Caco-2 (cell line): Measurements from ENCODE around the gene RUNDC3A. TPM values are rescaled to one million over a fixed set of nuclear protein-coding genes. Genes with fewer than 3 reads are reported as not detected.

ENCODE experiments used
- BruUV-seq: library from RNA; stranded (reverse); fragments of 400-500 nt; replicated peaks from 2 replicates; lab custom pipeline; 2021; lab: Mats Ljungman, UMichigan
- CTCF ChIA-PET: fragments of 300-600 bp; sonication (Branson Sonifier 250); formaldehyde crosslinking; loops from one replicate; lab custom pipeline; 2022; ENCODE audit warnings: antibody characterized with exemption; lab: Charles Lee
- POLR2A ChIA-PET: fragments of 300-600 bp; sonication (Branson Sonifier 250); formaldehyde crosslinking; loops from one replicate; lab custom pipeline; 2022; ENCODE audit warnings: antibody characterized with exemption; lab: Charles Lee
- DNase-seq, 2 experiments: peaks; one replicate each; pipeline versions ENCODE4 v3.0.0 to v3.0.0-alpha.2; 2020 to 2022
- H3K27me3 ChIP-seq: replicated peaks from 2 replicates; pipeline ENCODE4 v1.6.0; 2011; ENCODE audit warnings: low read length; ENCODE audit not compliant: control insufficient read depth, insufficient read depth
- H3K36me3 ChIP-seq: 2 replicates; pipeline ENCODE4 v1.5.1; 2011; ENCODE audit warnings: low read length; ENCODE audit not compliant: control insufficient read depth, insufficient read depth
- H3K4me1 ChIP-seq: fragments of 250-450 bp; sonication (Bioruptor Pico); 2 replicates; pipeline ENCODE4 v1.5.1; 2020; ENCODE audit warnings: mild to moderate bottlenecking
- H3K4me3 ChIP-seq: 2 replicates; pipeline ENCODE4 v1.5.1; 2011; ENCODE audit warnings: low read depth, mild to moderate bottlenecking, control low read depth, low read length
- H3K9me3 ChIP-seq: fragments of 250-450 bp; sonication (Bioruptor Pico); 2 replicates; pipeline ENCODE4 v1.5.1; 2020; ENCODE audit warnings: mild to moderate bottlenecking, moderate library complexity
- H3K27ac Mint-ChIP-seq: one replicate; pipeline ENCODE4 v1.8.0; 2022; ENCODE audit warnings: mixed read lengths; ENCODE audit not compliant: unreplicated experiment
- H3K27me3 Mint-ChIP-seq: one replicate; pipeline ENCODE4 v1.8.0; 2022; ENCODE audit warnings: mixed read lengths; ENCODE audit not compliant: insufficient read depth, unreplicated experiment
- H3K36me3 Mint-ChIP-seq: one replicate; pipeline ENCODE4 v1.8.0; 2022; ENCODE audit warnings: mild to moderate bottlenecking, mixed read lengths; ENCODE audit not compliant: insufficient read depth, unreplicated experiment
- H3K4me1 Mint-ChIP-seq: one replicate; pipeline ENCODE4 v1.8.0; 2022; ENCODE audit warnings: low read depth, mixed read lengths; ENCODE audit not compliant: unreplicated experiment
- H3K4me3 Mint-ChIP-seq: one replicate; pipeline ENCODE4 v1.8.0; 2022; ENCODE audit warnings: mild to moderate bottlenecking, moderate library complexity, mixed read lengths; ENCODE audit not compliant: unreplicated experiment
- H3K9me3 Mint-ChIP-seq: one replicate; pipeline ENCODE4 v1.8.0; 2022; ENCODE audit warnings: mixed read lengths; ENCODE audit not compliant: unreplicated experiment
- intact Hi-C: fragments of 100-400 bp; cut with micrococcal nuclease; formaldehyde crosslinking; loops from one replicate; pipeline ENCODE4 v1.10.0; 2022; ENCODE audit not compliant: unreplicated experiment
- total RNA-seq: library from RNA; stranded (reverse); gene quantifications from 2 replicates; pipeline ENCODE4 v1.2.3, GENCODE V29; 2022
- TF ChIP-seq, protein P1 (sequence below), 2 experiments: fragments of 200-600 bp in 1 of 2; IDR thresholded peaks; 1 replicate in 1 of 2; 2 replicates in 1 of 2; pipeline versions ENCODE4 v1.5.1 to v1.8.0; 2011 to 2022; ENCODE audit warnings: antibody characterized with exemption in 1 of 2, control low read depth in 1 of 2, inconsistent platforms in 1 of 2, low read depth in 1 of 2, low read length in 1 of 2, mild to moderate bottlenecking in 1 of 2, moderate library complexity in 1 of 2; ENCODE audit not compliant: insufficient read depth in 1 of 2, severe bottlenecking in 1 of 2, unreplicated experiment in 1 of 2

Gene RUNDC3A
- total RNA-seq, 1 experiment from 2014 or later: 0.34 TPM

DNA sequence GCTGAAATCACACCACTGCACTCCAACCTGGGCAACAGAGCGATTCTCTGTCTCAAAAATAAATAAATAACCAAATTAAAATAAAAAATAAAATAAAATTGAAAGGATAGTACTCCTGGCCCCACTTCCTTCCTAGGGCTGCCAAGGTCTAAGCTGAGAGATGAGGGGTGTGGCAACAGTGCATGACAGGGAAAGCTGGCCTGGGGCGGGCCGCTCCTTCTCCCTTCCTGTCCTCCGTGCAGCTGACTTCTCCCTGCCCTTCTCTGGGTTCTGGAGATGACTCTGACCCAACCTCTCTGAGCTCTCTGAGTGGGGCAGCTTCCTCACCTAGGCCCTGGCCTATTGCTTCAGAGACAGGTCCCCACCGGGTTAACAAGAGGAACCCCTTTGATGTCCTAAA, 25.0 kb downstream of the RUNDC3A start:
- Mint-ChIP-seq H3K4me1 (no peaks in the 10 kb centered on the region), H3K9me3 (no peaks in the 10 kb centered on the region), H3K27ac (no peak overlapping the region), H3K27me3 (no peaks in the 10 kb centered on the region), H3K36me3 (no peaks in the 10 kb centered on the region), H3K4me3 (no peak overlapping the region)
- Histone ChIP-seq H3K9me3 (no peaks in the 10 kb centered on the region), H3K27me3 (no peaks in the 10 kb centered on the region; the same call in 1 of the 2 replicates), H3K4me1 (no peaks in the 10 kb centered on the region), H3K4me3 (no peak overlapping the region), H3K36me3 (no peaks in the 10 kb centered on the region)
- POLR2A ChIA-PET: no interaction called here
- TF ChIP-seq, protein P1, sequence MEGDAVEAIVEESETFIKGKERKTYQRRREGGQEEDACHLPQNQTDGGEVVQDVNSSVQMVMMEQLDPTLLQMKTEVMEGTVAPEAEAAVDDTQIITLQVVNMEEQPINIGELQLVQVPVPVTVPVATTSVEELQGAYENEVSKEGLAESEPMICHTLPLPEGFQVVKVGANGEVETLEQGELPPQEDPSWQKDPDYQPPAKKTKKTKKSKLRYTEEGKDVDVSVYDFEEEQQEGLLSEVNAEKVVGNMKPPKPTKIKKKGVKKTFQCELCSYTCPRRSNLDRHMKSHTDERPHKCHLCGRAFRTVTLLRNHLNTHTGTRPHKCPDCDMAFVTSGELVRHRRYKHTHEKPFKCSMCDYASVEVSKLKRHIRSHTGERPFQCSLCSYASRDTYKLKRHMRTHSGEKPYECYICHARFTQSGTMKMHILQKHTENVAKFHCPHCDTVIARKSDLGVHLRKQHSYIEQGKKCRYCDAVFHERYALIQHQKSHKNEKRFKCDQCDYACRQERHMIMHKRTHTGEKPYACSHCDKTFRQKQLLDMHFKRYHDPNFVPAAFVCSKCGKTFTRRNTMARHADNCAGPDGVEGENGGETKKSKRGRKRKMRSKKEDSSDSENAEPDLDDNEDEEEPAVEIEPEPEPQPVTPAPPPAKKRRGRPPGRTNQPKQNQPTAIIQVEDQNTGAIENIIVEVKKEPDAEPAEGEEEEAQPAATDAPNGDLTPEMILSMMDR (IDR thresholded peaks at IDR 0.05; ENCODE audit: insufficient read depth in 1 of 2, low read depth in 1 of 2, low read length in 1 of 2, severe bottlenecking in 1 of 2, unreplicated experiment in 1 of 2): no peak
- DNase-seq: no peak
- CTCF ChIA-PET: interaction anchor here (1.1 kb wide), 1 partner anchor 12 kb away, joined by 3 read pairs; no protein-coding TSS in a partner anchor
- intact Hi-C loops: no loop called here
- no TSS peak for BruUV-seq

DNA sequence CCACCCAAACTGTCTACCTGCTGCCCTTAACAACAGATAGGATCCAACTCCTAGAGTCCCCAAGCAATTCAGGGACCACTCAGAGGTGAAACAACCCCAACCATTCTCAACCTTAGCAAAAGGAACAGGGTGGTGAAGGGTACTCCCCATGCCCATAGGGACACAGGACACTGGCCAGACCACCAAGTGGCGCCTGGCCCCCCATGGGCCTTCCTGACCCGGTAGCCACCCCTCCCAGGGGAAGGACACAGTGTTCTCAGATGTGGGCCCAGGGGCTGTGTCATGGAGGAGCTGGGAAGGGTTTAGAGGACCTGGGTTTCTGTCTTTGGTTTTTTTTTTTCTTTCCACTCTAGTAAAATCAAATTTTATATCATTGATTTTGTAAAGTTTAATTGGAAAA, 25.9 kb downstream of the RUNDC3A start:
- CTCF ChIA-PET: no interaction called here
- no peaks in the 10 kb centered on the region for H3K9me3 Mint-ChIP-seq
- BruUV-seq: no TSS peak

DNA sequence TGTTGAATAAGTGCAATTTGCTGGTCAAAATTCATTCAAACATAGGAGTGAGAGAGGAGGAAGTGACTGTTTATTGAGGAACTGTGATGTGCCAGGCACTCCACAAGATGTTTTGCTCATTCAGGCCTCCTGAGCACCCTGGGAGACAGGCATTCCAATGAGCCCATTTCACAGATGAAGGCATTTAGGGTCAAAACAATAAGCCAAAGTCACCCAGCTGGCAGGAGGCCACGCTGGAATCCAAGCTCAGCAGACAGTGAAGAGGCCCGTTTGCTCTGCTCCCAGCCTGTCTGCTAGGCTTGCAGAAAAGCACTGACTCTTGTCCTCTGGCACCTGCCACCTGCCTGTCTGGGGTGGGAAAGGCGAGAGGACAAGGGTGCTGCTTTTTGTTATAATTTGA, 26.3 kb downstream of the RUNDC3A start:
- no peak overlapping the region for H3K4me3 Mint-ChIP-seq
- H3K9me3 Mint-ChIP-seq: no peaks in the 10 kb centered on the region
- no peaks in the 10 kb centered on the region for H3K4me1 Mint-ChIP-seq
- DNase-seq: no peak
- Histone ChIP-seq H3K36me3 (no peaks in the 10 kb centered on the region), H3K9me3 (no peaks in the 10 kb centered on the region), H3K4me1 (no peaks in the 10 kb centered on the region), H3K4me3 (no peak overlapping the region), H3K27me3 (no peaks in the 10 kb centered on the region; the same call in 1 of the 2 replicates)
- ChIA-PET CTCF (no interaction called here), POLR2A (no interaction called here)
- no peak overlapping the region for H3K27ac Mint-ChIP-seq
- no TSS peak for BruUV-seq
- no peaks in the 10 kb centered on the region for H3K36me3 Mint-ChIP-seq
- intact Hi-C loops: no loop called here
- no peaks in the 10 kb centered on the region for H3K27me3 Mint-ChIP-seq
- TF ChIP-seq, protein P1 (IDR thresholded peaks at IDR 0.05; ENCODE audit: insufficient read depth in 1 of 2, low read depth in 1 of 2, low read length in 1 of 2, severe bottlenecking in 1 of 2, unreplicated experiment in 1 of 2): no peak

More for the DNA sequence above, 25.9 kb downstream of the RUNDC3A start:
- Histone ChIP-seq H3K4me1 (no peaks in the 10 kb centered on the region), H3K9me3 (no peaks in the 10 kb centered on the region), H3K36me3 (no peaks in the 10 kb centered on the region), H3K4me3 (no peak overlapping the region), H3K27me3 (no peaks in the 10 kb centered on the region; the same call in 1 of the 2 replicates)
- no peak overlapping the region for H3K4me3 Mint-ChIP-seq
- DNase-seq: no peak
- H3K36me3 Mint-ChIP-seq: no peaks in the 10 kb centered on the region
- no peaks in the 10 kb centered on the region for H3K4me1 Mint-ChIP-seq
- intact Hi-C loops: no loop called here
- POLR2A ChIA-PET: no interaction called here
- no peak overlapping the region for H3K27ac Mint-ChIP-seq
- TF ChIP-seq, protein P1 (IDR thresholded peaks at IDR 0.05; ENCODE audit: insufficient read depth in 1 of 2, low read depth in 1 of 2, low read length in 1 of 2, severe bottlenecking in 1 of 2, unreplicated experiment in 1 of 2): no peak
- no peaks in the 10 kb centered on the region for H3K27me3 Mint-ChIP-seq
